T-helper 9 cell (primary cell): Measurements from ENCODE around the gene MYB.
"Not testable (repeated sequence)": the region's sequence is repeated elsewhere in the genome, so short reads cannot be mapped to it uniquely, and the experiment has no call there.

Experiments
- DNase-seq: peaks from one replicate; pipeline ENCODE4 v3.0.0-alpha.2; 2020

MYB gene

DNA sequence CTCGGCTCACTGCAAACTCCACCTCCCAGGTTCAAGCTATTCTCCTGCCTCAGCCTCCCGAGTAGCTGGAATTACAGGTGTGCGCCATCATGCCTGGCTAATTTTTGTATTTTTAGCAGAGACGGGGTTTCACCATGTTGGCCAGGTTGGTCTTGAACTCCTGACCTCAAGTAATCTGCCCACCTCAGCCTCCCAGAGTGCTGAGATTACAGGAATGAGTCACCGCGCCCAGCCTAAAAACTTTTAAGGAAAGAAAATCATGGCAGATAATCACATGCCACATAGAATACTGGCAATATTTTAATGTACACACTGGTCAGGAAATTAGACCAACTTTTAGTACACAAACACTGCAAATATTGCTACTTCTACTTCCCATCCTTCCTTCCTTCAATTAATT, 16.7 kb upstream of the MYB start:
- DNase-seq: not testable (repeated sequence)

DNA sequence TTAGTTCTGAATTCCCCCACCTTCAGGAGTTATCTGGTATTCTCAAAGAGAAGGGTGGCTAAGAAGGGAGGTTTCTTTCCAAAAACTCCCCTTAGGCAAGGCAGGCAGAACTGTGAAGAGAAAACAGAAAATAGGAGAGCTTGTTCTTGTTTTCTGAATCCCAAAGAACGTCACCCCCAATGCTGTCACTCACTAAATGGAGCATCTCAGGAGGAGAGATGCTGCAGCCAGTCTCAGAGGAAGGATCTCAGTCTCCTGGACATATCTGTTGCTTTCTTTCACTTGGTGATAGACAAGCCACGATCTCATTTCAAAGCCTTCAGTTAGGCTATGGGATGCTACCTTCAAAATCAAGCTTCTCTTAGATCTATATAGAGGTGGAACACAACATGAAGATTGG, 16.1 kb upstream of the MYB start:
- DNase-seq: no peak

DNA sequence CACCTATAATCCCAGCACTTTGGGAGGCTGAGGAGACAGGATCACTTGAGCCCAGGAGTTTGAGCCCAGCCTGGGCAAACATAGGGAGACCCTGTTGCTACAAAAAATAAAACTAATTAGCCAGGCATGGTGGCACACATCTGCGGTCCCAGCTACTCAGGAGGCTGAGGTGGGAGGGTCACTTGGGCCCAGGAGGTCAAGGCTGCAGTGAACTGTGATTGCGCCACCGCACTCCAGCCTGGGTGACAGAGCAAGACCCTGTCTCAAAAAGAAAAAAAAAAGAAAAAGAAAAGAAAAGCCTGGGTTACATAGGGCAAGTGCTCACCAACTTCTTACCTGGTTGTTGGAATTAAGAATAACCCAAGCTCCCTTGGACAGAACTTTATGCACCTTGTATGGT, 14.6 kb upstream of the MYB start:
- DNase-seq: no peak

GRCh38 chr6:135167617-135168016, 13.5 kb upstream of the MYB start:
- no peak for DNase-seq

GRCh38 chr6:135168766-135169165, 12.3 kb upstream of the MYB start:
- no peak for DNase-seq

DNA sequence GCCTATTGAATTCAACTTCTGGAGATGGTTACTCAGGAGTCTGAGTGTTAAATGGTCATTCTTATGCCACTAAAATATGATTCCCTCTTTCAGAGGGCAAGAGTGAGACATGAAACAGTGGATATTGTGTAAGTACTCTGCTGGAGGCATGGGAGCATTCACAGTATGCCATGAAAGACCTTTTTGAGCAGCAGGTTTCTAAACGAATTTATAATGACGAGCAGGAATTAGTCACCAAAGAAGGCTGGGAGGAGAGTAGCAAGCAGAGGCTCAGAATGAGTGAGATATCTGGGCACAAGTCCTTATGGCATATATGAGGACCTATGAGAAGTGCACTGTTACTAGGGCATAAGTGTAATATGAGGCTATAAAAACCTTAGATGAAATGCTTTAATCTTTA, 10.9 kb upstream of the MYB start:
- no peak for DNase-seq

- no peak for DNase-seq
Observed at GRCh38 chr6:135170849-135171248, 10.3 kb upstream of the MYB start.

DNA sequence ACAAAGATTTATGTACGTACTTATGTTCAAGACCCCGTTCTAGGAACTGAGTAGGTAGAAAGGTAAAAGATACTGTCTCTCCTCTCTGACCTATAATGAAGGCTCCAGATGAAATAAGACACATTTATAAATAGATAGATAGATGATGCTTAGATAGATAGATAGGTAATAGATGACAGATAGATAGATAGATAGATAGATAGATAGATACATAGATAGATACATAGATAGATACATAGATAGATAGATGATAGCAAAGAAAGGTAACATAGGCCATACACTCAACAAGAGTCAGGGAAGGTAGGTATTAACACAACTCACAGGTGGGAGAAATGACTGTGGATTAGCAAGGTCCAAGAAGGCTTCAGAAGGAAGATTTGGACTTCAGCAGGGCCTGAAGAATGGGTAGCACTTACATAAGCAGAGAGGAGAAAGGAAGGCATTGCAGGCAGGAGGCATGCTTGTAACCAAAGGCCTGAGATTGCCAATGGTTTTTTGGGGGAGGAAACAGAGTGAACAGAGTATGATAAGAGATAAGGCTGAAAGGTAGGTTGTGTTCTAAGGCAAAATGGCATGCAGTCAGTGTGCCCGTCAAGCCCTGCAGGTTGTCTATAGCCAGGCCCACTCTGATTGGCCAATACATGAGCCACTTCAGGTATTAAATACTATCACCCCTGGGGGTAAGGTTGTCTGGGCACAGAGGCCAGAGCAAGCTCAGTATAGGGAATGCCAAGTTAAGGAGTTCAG, 7.7 kb upstream of the MYB start:
- no peak for DNase-seq

DNA sequence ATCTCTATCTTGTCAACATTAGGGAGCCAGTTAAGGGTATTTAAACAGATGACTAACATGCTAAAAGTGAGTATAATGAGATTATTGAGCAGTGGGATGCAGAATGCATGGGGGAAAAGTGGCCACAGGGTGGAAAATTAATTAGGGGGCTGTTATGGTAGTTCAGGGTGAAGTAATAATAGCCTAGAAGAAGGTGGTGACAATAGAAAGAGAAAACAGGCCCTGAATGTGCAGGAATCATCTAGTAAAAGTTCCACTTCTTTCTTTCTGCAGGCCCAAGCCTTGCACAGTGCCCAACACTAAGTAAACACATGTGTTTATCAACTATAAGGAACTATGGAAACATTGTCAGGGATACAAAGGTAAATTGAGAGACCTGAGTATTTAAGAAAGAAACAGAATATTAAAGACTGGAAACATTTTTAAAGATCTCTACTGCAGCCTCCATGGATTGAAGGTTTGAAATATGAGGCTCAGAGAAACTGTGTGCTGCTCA, 7.1 kb upstream of the MYB start:
- DNase-seq: no peak

GRCh38 chr6:135176058-135176457, 5.0 kb upstream of the MYB start:
- DNase-seq: no peak

GRCh38 chr6:135176464-135176863, 4.6 kb upstream of the MYB start:
- no peak for DNase-seq

DNA sequence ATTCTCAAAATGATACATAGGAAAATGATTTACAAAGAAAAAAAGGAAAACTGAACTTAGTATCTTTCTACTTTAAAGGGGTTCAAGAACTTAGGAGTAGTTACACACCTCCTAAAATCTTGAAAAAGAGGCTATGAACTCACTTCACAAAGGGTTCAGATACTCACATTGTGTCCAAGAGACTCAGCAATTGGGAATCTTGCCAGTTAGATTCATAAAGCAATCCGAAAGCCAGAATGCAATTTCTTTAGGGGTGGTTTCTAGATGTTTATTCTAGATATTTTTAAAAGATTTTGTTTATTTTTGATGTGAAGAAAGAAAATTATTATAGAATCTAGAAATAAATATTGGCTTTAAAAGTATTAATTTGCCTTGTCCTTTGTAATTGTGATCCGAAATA, 1.7 kb upstream of the MYB start:
- DNase-seq: no peak

- DNase-seq: no peak
Observed at GRCh38 chr6:135179920-135180541, 1.1 kb upstream of the MYB start.

- no peak for DNase-seq
Observed at GRCh38 chr6:135181333-135182070, 394 bp downstream of the MYB start.

DNA sequence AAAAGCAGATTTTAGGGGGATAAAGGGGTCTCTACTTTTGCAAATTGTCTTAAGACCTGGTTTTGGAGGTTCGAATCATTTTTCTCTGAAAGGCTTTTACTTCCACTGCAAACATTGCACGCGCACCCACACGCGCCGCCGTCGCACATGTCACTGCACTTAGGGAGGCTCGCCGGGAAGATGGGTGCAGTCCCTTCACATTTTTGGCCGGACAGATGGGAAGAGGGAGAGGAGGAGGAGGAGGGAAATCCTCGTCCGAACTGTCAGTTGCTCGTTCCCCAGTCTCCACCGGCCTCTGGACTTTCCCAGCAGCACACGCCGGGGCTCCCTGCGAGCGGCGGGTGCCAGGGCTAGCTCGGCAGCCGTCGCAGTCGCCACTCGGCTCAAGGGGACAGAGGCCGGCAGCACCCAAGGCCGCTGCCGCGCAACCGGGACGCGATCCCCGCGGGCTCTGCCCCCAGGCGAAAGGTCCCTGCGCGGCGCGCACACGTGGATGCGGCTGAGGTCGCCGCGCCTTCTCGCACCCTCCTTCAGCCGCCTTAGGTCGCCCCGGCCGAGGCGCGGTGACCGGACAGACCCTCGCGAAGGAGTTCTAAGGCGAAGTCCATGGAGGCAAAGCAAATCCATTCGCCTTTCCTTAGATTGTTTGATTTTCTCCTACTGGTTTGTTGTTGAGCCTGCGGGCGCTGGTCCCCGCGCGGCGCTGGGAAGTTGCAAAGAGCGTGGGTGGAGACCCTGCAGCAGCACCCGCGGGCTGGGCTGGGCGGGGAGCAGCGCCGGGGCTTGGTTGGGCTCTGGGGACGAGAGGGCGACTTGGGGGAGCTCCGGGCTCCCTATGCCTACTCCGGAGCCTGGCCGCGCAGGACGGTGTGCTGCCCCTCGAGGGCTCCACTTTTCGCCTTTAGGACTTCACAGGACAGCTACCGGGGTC, 1.2 kb downstream of the MYB start:
- DNase-seq: peak; percentile 27

GRCh38 chr6:135183002-135183531, 2.0 kb downstream of the MYB start:
- peak; percentile 43 for DNase-seq

GRCh38 chr6:135183532-135184440, 2.7 kb downstream of the MYB start:
- DNase-seq: peak; percentile 49

- DNase-seq: no peak
Observed at GRCh38 chr6:135185483-135185882, 4.4 kb downstream of the MYB start.

DNA sequence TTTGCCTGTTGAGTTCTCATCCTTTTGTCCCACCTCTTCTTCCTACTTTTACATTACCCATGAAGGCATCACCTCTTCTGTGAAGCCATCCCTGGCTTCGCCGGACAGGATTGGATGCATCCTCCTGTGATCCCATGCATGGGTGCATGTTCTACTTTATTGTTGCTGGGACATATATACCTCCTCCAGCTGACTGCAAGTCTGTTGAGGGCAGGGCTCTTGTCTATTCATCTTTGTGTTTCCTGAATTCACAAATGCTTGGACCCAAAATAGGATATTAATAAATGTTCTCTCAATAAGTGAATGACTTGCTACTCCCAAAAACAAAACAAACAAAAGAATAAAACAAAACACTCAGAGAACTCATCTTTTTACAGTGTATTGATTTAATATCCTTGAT, 5.1 kb downstream of the MYB start:
- no peak for DNase-seq

GRCh38 chr6:135187372-135187771, 6.3 kb downstream of the MYB start:
- DNase-seq: no peak

- DNase-seq: no peak
Observed at GRCh38 chr6:135188718-135189117, 7.6 kb downstream of the MYB start.
